HG03045 (cell line): Measurements from ENCODE around the gene CCDC178.
"Not testable (repeated sequence)": the region's sequence is repeated elsewhere in the genome, so short reads cannot be mapped to it uniquely, and the experiment has no call there.

Experiments
- ATAC-seq: cut with Tn5 transposase; IDR thresholded peaks from one replicate; pipeline ENCODE4 v1.9.1; 2021; ENCODE audit warnings: mild to moderate bottlenecking, moderate library complexity; ENCODE audit not compliant: unreplicated experiment

CCDC178 gene

GRCh38 chr18:33369711-33370449, 70.6 kb downstream of the CCDC178 start:
- ATAC-seq: no peak

- no peak for ATAC-seq
Measured at GRCh38 chr18:33356735-33357134, 83.8 kb downstream of the CCDC178 start.

- ATAC-seq: no peak
Measured at GRCh38 chr18:33355756-33356155, 84.8 kb downstream of the CCDC178 start.

GRCh38 chr18:33355263-33355662, 85.3 kb downstream of the CCDC178 start:
- ATAC-seq: no peak

- no peak for ATAC-seq
Measured at GRCh38 chr18:33350256-33350655, 90.3 kb downstream of the CCDC178 start.

GRCh38 chr18:33339733-33340132, 100.8 kb downstream of the CCDC178 start:
- ATAC-seq: not testable (repeated sequence)

GRCh38 chr18:33334781-33335180, 105.7 kb downstream of the CCDC178 start:
- ATAC-seq: no peak

- no peak for ATAC-seq
Measured at GRCh38 chr18:33330711-33331110, 109.8 kb downstream of the CCDC178 start.

GRCh38 chr18:33326975-33327374, 113.5 kb downstream of the CCDC178 start:
- ATAC-seq: no peak

- ATAC-seq: no peak
Measured at GRCh38 chr18:33317640-33318039, 122.9 kb downstream of the CCDC178 start.

- ATAC-seq: no peak
Measured at GRCh38 chr18:33316146-33316587, 124.4 kb downstream of the CCDC178 start.

GRCh38 chr18:33307520-33307919, 133.0 kb downstream of the CCDC178 start:
- ATAC-seq: no peak

GRCh38 chr18:33304277-33304676, 136.2 kb downstream of the CCDC178 start:
- ATAC-seq: no peak

- ATAC-seq: no peak
Measured at GRCh38 chr18:33291539-33291938, 149.0 kb downstream of the CCDC178 start.

GRCh38 chr18:33288082-33288716, 152.3 kb downstream of the CCDC178 start:
- ATAC-seq: no peak

- no peak for ATAC-seq
Measured at GRCh38 chr18:33282709-33283333, 157.7 kb downstream of the CCDC178 start.

GRCh38 chr18:33282142-33282541, 158.4 kb downstream of the CCDC178 start:
- no peak for ATAC-seq

- no peak for ATAC-seq
Measured at GRCh38 chr18:33277431-33277830, 163.1 kb downstream of the CCDC178 start.

GRCh38 chr18:33275843-33276242, 164.7 kb downstream of the CCDC178 start:
- no peak for ATAC-seq

GRCh38 chr18:33270297-33270696, 170.2 kb downstream of the CCDC178 start:
- no peak for ATAC-seq

- ATAC-seq: no peak
Measured at GRCh38 chr18:33269223-33269622, 171.3 kb downstream of the CCDC178 start.

- ATAC-seq: no peak
Measured at GRCh38 chr18:33264566-33264965, 176.0 kb downstream of the CCDC178 start.
